NOMO-1 (cell line): ENCODE results near the gene SIGLEC6.

Experiments
- DNase-seq, 2 experiments: peaks; one replicate each; lab custom pipeline; 2025; ENCODE audit not compliant: unreplicated experiment in 2 of 2; lab: John Stamatoyannopoulos, UW

SIGLEC6 gene

DNA sequence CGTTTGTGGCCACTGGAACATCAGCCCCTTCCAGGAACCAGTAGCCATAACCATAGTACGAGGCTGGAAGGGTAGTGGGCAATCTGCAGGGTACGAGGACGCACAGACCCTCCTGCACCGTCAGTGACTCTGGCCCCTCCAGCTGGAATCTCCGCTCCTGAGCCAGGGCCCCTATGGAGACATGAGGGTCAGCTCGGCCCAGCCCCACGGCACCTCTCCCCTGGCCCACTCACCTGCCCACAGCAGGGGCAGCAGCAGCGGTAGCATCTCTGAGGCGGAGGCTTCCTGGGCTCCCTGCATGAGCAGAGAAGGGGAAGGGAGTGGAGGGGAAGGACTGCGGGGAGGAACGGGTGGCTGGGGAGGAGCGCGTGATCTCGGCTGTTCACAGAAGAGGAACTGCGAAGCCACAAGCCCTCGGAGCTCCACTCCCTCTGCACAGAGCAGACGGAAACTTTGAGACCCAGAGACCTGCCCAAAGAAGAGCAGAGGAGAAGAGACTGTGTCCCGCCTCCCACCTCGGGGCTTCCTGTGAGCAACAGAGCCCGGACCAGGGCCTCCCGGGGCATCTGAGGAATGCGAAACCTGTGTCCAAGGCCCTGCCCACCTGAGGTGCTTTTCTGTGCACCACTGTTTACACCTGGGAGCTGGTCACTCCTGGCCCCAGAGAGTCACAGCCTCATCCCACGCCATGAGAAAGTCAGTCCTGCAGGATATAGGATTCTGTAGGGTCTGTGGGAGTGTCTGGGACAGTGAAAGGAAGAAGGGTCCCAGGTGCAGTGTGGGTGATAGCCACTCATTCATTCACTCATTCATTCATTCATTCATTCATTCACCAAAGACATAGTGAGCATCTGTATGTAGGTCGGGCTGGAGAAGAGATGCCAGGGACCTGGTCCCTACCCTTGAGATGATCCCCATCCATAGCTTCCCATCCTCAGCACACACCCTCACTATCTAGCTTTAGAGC is at the start of gene SIGLEC6:
Gene SIGLEC6, minus strand, starts transcription at position 322 of the 967 bp plus-strand sequence. Its CDS starts 22 bp downstream, at position 300.
- DNase-seq = peak; percentile 92 to 94

- DNase-seq = no peak
Observed at GRCh38 chr19:51576850-51577249, 45.4 kb upstream of the SIGLEC6 start.

GRCh38 chr19:51573331-51573730 is 41.9 kb upstream of the SIGLEC6 start:
- DNase-seq = no peak

- no peak for DNase-seq
Observed at GRCh38 chr19:51572908-51573307, 41.4 kb upstream of the SIGLEC6 start.

- DNase-seq = peak; percentile 51 to 59
Observed at GRCh38 chr19:51572410-51572809, 40.9 kb upstream of the SIGLEC6 start.

DNA sequence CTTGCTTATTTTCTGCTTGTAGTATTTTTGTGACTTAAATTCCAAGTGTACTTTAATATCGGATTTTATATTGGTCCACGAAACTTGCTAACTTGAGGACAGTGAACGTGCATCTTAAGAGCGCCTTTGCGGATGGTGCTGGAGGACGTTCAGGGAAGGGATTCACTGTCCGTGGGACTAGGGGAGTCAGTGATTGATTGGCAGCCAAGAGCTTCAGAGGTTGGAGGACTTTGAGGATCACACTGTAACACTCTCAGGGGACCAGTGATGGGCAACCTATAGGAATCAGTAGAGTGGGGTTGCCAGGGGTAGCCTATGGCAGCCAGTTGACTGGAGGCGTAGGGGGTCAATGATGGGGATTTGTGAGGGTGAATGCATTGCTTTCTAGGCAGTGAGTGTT is 40.1 kb upstream of the SIGLEC6 start:
- peak in 1 of 2 experiments; percentile 14 for DNase-seq

DNA sequence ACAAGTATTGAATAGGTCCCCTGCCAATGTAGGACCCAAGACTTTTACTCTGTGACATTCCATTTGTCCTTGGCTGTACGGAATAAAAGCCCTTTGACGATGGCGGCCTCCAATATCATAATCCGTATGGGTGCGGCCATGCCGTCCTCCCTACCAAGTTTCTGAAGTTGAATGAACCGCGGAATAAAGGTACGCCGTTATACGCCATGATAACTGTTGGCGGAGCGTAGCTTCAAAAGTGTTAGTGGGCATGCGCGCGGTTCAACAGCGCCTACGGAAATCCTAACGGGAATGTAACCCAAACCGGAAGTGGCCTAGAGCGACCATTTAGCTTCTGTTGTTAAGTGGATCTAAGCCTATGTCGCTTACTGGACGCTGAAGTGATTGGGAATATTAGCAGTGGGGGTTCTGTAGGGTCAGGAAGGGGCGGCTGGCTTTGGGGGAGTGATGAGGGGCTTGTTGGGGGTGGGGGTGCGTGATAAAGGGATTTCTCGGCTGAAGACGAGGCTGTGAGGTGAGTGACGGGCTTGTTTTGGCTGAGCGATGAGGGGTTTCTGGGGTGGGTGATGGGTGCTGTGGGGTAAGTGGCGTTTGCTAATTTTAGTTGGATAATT is 39.6 kb upstream of the SIGLEC6 start, which contains the start of gene ZNF175:
Gene ZNF175, plus strand, starts transcription at position 322 of the 614 bp plus-strand sequence. CDS start 2,047 bp downstream, outside the sequence.
- DNase-seq = peak; percentile 90 to 93

DNA sequence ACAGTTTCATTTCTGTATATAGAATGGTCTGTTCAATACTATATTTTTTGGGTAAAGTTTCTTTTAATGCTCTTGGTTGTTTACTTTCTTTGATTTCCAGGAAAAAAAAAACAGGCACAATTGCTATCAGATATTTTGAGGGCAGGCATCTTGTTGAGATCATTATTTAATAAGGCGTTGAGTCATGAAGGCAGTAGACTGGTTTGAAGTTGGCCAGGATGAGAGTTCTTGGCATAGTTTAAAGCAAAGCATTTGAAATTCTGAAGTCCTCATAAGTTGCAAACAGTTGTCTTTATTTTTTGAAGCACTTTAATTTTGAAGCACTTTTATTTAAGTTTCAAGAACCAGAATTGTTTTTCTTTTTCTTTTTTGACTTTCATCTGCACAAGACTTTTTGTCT is 37.0 kb upstream of the SIGLEC6 start:
- DNase-seq = no peak

DNA sequence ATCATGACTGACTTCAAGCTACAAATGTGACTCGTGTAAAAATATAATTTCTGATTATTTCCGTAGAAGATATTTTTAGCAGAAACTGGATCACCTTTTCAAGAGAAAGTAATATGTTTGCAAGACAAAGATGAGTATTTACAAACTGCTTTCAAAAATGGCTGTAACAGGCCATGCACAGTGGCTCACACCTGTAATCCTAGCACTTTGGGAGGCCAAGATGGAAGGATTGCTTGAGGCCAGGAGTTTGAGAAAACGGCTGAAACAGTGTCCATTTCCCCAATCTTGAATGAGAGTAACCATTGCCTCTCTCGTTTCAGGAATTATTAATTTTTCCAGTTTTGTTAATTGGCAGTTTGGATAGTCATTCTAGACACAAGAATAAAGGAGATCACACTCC is 36.1 kb upstream of the SIGLEC6 start:
- no peak for DNase-seq

DNA sequence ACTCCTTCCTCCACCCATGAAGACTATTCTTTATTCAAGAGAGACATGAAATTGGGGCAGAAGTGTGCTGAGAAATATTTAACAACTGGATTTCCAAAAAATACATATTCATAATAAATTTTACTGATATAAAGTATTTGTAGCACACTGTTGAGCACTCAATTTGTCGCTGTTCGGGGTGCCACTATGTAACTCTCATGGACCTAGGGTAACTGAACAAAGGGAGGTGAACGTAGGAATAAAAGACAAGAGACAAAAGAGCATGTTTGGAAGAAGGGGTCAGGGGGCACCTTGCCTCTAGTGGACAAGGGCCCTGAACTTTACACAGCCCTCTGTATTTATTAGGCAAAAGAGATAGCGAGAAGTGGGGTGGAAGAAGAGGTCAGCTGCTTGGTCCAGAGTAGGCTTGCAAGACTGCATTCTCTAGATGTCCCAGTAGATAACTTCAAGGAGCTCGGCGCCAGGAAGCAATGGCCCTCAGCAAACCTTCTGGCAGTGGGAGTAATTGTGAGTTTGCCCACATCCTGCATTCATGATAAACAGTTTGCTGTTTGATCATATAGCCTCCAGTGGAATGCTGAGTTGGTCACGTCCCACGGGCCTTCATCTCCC is 35.1 kb upstream of the SIGLEC6 start:
- no peak for DNase-seq

DNA sequence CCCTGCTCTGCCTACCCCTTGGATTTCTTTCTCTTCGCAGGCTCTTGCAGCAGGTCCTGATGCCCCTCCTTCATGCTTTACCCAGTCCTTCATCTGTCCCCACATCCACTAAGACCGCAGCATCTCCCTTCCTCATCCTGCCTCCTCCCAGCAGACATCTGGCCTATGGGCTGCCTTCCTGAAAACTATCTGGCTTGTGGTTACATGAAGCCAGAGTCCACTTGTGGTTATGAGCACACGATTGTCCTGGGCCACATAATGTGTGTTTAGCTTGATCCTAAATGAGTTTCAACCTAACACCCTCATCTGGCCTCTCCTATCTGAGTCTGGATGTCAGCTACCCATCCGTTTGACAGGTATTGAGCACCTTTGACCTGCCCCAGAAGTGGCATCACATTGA is 34.1 kb upstream of the SIGLEC6 start:
- peak; percentile 62 to 65 for DNase-seq

DNA sequence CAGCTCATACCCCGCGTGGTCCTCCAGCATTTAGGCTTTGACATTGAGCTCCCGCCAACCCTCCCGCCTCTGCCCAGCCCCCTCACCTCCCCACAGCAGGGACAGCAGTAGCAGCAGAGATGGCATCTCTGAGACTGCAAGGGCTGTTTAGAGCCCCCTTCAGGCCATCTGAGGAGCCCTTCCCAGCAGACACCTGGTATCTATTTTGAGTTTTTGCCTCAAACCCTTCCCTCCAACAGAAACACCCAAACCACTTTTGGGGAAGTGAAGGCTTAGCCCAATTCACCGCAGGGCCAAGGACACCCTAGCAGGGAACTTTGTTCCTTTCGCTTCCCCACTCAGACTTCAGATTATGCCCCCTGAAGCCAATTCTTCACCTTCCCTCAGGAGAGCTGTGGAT is 33.3 kb upstream of the SIGLEC6 start:
- peak; percentile 88 to 89 for DNase-seq

DNA sequence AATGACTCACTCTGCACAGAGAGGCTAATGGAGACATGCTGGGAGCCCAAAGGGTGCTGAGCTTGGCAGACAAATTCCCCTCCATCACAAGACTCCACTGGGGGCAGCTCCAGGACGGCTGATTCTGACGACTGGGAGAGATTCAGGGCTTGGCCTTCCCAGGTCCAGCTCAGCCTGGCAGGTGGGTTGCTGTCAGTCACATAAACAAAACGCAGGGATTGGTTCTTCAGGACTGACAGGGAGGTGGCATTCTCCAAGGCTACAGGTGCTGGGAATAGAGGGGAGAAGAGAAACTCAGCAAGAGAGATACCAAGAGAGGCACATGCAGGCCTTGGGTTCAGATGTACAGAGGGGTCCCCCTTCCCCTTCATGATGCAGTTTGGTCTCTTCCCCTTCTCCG is 28.9 kb upstream of the SIGLEC6 start:
- DNase-seq = no peak

- peak in 1 of 2 experiments; percentile 4 for DNase-seq
Observed at GRCh38 chr19:51559240-51559639, 27.8 kb upstream of the SIGLEC6 start.

- DNase-seq = peak; percentile 14 to 21
Observed at GRCh38 chr19:51552996-51553725, 21.7 kb upstream of the SIGLEC6 start.

GRCh38 chr19:51552608-51552995 is 21.1 kb upstream of the SIGLEC6 start:
- DNase-seq = no peak

- DNase-seq = peak; percentile 19 to 29
Observed at GRCh38 chr19:51551673-51552432, 20.4 kb upstream of the SIGLEC6 start.

GRCh38 chr19:51550848-51551672 is 19.6 kb upstream of the SIGLEC6 start:
- no peak for DNase-seq
